Myocyte (in vitro differentiated cells): Measurements from ENCODE around the gene MRE11. TPM values are rescaled to one million over a fixed set of nuclear protein-coding genes. Genes with fewer than 3 reads are reported as not detected.

Experiments used
- microRNA counts: library from miRNA; unstranded; fragments of <30 nt; microRNA quantifications from one replicate; lab custom pipeline; 2016
- microRNA-seq: library from miRNA; unstranded; fragments of <30 nt; microRNA quantifications from one replicate; pipeline ENCODE4, GENCODE V29; 2016
- total RNA-seq: library from RNA; depleted of rRNA; stranded (reverse); fragments of >200 nt; gene quantifications from 2 replicates; pipeline ENCODE4 v1.2.3, GENCODE V29; 2014

Gene MRE11
- total RNA-seq, 1 donor from 2014 or later = 12.1 TPM

MicroRNA genes within 50 kb of the gene (microRNA counts, 767-probe panel; counts per million panel counts)
- not detected for microRNA hsa-miR-548l (lab: Ali Mortazavi, UCI)

Small RNA genes within 50 kb of the gene (microRNA-seq; reads per million reads assigned to microRNA genes)
- gene MIR548L = 3.4 reads per million, percentile 15 among the genes with 10 or more reads in this experiment

Other genes with a start within 250 kb of the MRE11 start
- gene IZUMO1R, start 189.3 kb downstream of the MRE11 start, total RNA-seq = not detected in 2 replicates
- 0.05 TPM in 1 of 2 replicates, not detected in the other for gene GPR83, start 92.4 kb downstream of the MRE11 start, total RNA-seq
- 12.4 and 12.5 TPM in 2 replicates for gene ANKRD49, start 140 bp upstream of the MRE11 start, total RNA-seq
- not detected in 2 replicates for gene C11orf97, start 18.6 kb upstream of the MRE11 start, total RNA-seq
- 3.9 and 4.0 TPM in 2 replicates for gene FUT4, start 50.1 kb upstream of the MRE11 start, total RNA-seq
- gene PIWIL4, start 73.5 kb upstream of the MRE11 start, total RNA-seq = 0.72 and 0.73 TPM in 2 replicates